Fibroblast of skin of left biceps (primary cell): ENCODE results near the gene VAPA.
"Not testable (repeated sequence)": the region's sequence is repeated elsewhere in the genome, so short reads cannot be mapped to it uniquely, and the experiment has no call there.

Source experiments
- DNase-seq, 2 experiments: peaks; one replicate each; pipeline ENCODE4 v3.0.0-alpha.2; 2013; ENCODE audit warnings: low read depth in 2 of 2

VAPA gene

GRCh38 chr18:9886005-9886348, 27.8 kb upstream of the VAPA start:
- DNase-seq = no peak

- DNase-seq = no peak
Measured at GRCh38 chr18:9887992-9888391, 25.8 kb upstream of the VAPA start.

- DNase-seq = no peak
Measured at GRCh38 chr18:9890196-9890595, 23.6 kb upstream of the VAPA start.

GRCh38 chr18:9890957-9891356, 22.9 kb upstream of the VAPA start:
- no peak for DNase-seq

- DNase-seq = not testable (repeated sequence)
Measured at GRCh38 chr18:9891515-9891914, 22.3 kb upstream of the VAPA start.

- no peak for DNase-seq
Measured at GRCh38 chr18:9894454-9895068, 19.3 kb upstream of the VAPA start.

- DNase-seq = no peak
Measured at GRCh38 chr18:9897129-9897528, 16.7 kb upstream of the VAPA start.

GRCh38 chr18:9897787-9898291, 16.0 kb upstream of the VAPA start:
- not testable (repeated sequence) for DNase-seq

- DNase-seq = no peak
Measured at GRCh38 chr18:9898792-9899549, 14.8 kb upstream of the VAPA start.

- DNase-seq = not testable (repeated sequence)
Measured at GRCh38 chr18:9899550-9899930, 14.3 kb upstream of the VAPA start.

GRCh38 chr18:9900699-9901098, 13.1 kb upstream of the VAPA start:
- no peak for DNase-seq

- DNase-seq = no peak
Measured at GRCh38 chr18:9901377-9901776, 12.4 kb upstream of the VAPA start.

- not testable (repeated sequence) for DNase-seq
Measured at GRCh38 chr18:9902264-9902663, 11.6 kb upstream of the VAPA start.

GRCh38 chr18:9902832-9903231, 11.0 kb upstream of the VAPA start:
- no peak for DNase-seq

GRCh38 chr18:9905401-9905922, 8.4 kb upstream of the VAPA start:
- no peak for DNase-seq

- DNase-seq = no peak
Measured at GRCh38 chr18:9906481-9906880, 7.3 kb upstream of the VAPA start.

- no peak for DNase-seq
Measured at GRCh38 chr18:9907867-9908266, 5.9 kb upstream of the VAPA start.

GRCh38 chr18:9910071-9910470, 3.7 kb upstream of the VAPA start:
- no peak for DNase-seq

GRCh38 chr18:9910661-9911060, 3.2 kb upstream of the VAPA start:
- no peak for DNase-seq

GRCh38 chr18:9911226-9911625, 2.6 kb upstream of the VAPA start:
- no peak for DNase-seq

GRCh38 chr18:9912285-9912684, 1.5 kb upstream of the VAPA start:
- DNase-seq = not testable (repeated sequence)

- DNase-seq = no peak
Measured at GRCh38 chr18:9913151-9913525, 678 bp upstream of the VAPA start.

- DNase-seq = no peak
Measured at GRCh38 chr18:9914334-9914583, 443 bp downstream of the VAPA start.
